Liver (tissue), 9 donors: ENCODE data around the gene BACH2. TPM values are rescaled to one million over a fixed set of nuclear protein-coding genes. Genes with fewer than 3 reads are reported as not detected.

Source experiments
- DNase-seq: peaks from one replicate; pipeline ENCODE4 v3.0.0-alpha.2; 2017; ENCODE audit warnings: low spot score
- H3K27ac ChIP-seq, 2 donors: one replicate each; pipeline ENCODE4 v1.7.0; 2013; ENCODE audit warnings: inconsistent platforms in 2 of 2, low read length in 2 of 2, control low read depth in 1 of 2, low read depth in 1 of 2, mild to moderate bottlenecking in 1 of 2
- H3K27me3 ChIP-seq, 4 donors: one replicate each; pipeline versions ENCODE4 v1.6.1 to v1.7.0; 2013; ENCODE audit warnings: low read length in 3 of 4, inconsistent platforms in 1 of 4, mild to moderate bottlenecking in 1 of 4, moderate library complexity in 1 of 4; ENCODE audit not compliant: control insufficient read depth in 4 of 4, insufficient read depth in 4 of 4
- H3K36me3 ChIP-seq, 4 donors: one replicate each; pipeline versions ENCODE4 v1.6.1 to v1.7.0; 2013; ENCODE audit warnings: low read length in 3 of 4, mild to moderate bottlenecking in 3 of 4, low read depth in 1 of 4, moderate library complexity in 1 of 4; ENCODE audit not compliant: control insufficient read depth in 4 of 4, insufficient read depth in 3 of 4
- H3K4me1 ChIP-seq, 4 donors: one replicate each; pipeline versions ENCODE4 v1.6.1 to v1.7.0; 2013; ENCODE audit warnings: low read length in 3 of 4, mild to moderate bottlenecking in 3 of 4, moderate library complexity in 1 of 4; ENCODE audit not compliant: control insufficient read depth in 4 of 4, insufficient read depth in 4 of 4
- H3K4me3 ChIP-seq, 3 donors: one replicate each; pipeline versions ENCODE4 v1.6.1 to v1.7.0; 2013; ENCODE audit warnings: low read length in 3 of 3, control low read depth in 1 of 3, low read depth in 1 of 3, mild to moderate bottlenecking in 1 of 3
- H3K9ac ChIP-seq, 2 donors: one replicate each; pipeline ENCODE4 v1.7.0; 2013; ENCODE audit warnings: low read length in 2 of 2, mild to moderate bottlenecking in 2 of 2, moderate library complexity in 2 of 2, control low read depth in 1 of 2, low read depth in 1 of 2
- H3K9me3 ChIP-seq, 4 donors: one replicate each; pipeline versions ENCODE4 v1.6.1 to v1.7.0; 2013; ENCODE audit warnings: low read length in 3 of 4; ENCODE audit not compliant: control insufficient read depth in 4 of 4
- EGR1 ChIP-seq, 2 donors: IDR thresholded peaks; 2 replicates each; pipeline ENCODE4 v1.6.1; 2016 to 2018; ENCODE audit warnings: antibody characterized with exemption in 2 of 2, low read depth in 2 of 2
- FOXA1 ChIP-seq: IDR thresholded peaks from 2 replicates; pipeline ENCODE4 v1.6.1; 2016; ENCODE audit warnings: antibody characterized with exemption
- FOXA2 ChIP-seq: IDR thresholded peaks from 2 replicates; pipeline ENCODE4 v1.6.1; 2016; ENCODE audit warnings: antibody characterized with exemption
- GABPA ChIP-seq, 2 donors: IDR thresholded peaks in 1 of 2; conservative IDR thresholded peaks in 1 of 2; 2 replicates each; pipeline ENCODE4 v1.6.1; 2016; ENCODE audit warnings: antibody characterized with exemption in 2 of 2, mild to moderate bottlenecking in 1 of 2, moderate library complexity in 1 of 2
- HNF4A ChIP-seq, 2 donors: conservative IDR thresholded peaks; 2 replicates each; pipeline ENCODE4 v1.6.1; 2016; ENCODE audit warnings: antibody characterized with exemption in 2 of 2, mild to moderate bottlenecking in 2 of 2
- JUND ChIP-seq, 2 donors: IDR thresholded peaks; 2 replicates each; pipeline ENCODE4 v1.6.1; 2016; ENCODE audit warnings: antibody characterized with exemption in 2 of 2
- NR2F2 ChIP-seq: IDR thresholded peaks from 2 replicates; pipeline ENCODE4 v1.6.1; 2016; ENCODE audit warnings: antibody characterized with exemption
- RAD21 ChIP-seq, 2 donors: IDR thresholded peaks; 2 replicates each; pipeline ENCODE4 v1.6.1; 2016; ENCODE audit warnings: antibody characterized with exemption in 2 of 2, mild to moderate bottlenecking in 2 of 2
- SP1 ChIP-seq: IDR thresholded peaks from 2 replicates; pipeline ENCODE4 v1.6.1; 2018; ENCODE audit warnings: antibody characterized with exemption, mild to moderate bottlenecking
- TAF1 ChIP-seq: conservative IDR thresholded peaks from 2 replicates; pipeline ENCODE4 v1.6.1; 2016; ENCODE audit warnings: antibody characterized with exemption, mild to moderate bottlenecking
- YY1 ChIP-seq: IDR thresholded peaks from 2 replicates; pipeline ENCODE4 v1.6.1; 2016; ENCODE audit warnings: antibody characterized with exemption, mild to moderate bottlenecking
- WGBS: extraction: QIAGEN DNeasy Blood & Tissue Kit; methylation state at CpG from one replicate; pipeline ENCODE4 v1.1.7; 2013; 5-methylcytosine and 5-hydroxymethylcytosine counted together
- polyA plus RNA-seq, 2 donors: library from polyadenylated mRNA; stranded (reverse) in 1 of 2; unstranded in 1 of 2; fragments of 200-250 nt in 1 of 2; fragments of >200 nt in 1 of 2; fragmentation: Nextera tagmentation in 1 of 2; extraction: Ambion mirVana in 1 of 2; gene quantifications; one replicate each; pipeline versions ENCODE4 v1.2.1 to v1.2.3, GENCODE V29; 2013 to 2015
- total RNA-seq, 2 donors: library from RNA; depleted of rRNA; stranded (reverse); fragments of >200 nt; gene quantifications; one replicate each; pipeline ENCODE4 v1.2.3, GENCODE V29; 2014
- TF ChIP-seq, protein P1 (sequence below): IDR thresholded peaks from 2 replicates; pipeline ENCODE4 v1.6.1; 2016; ENCODE audit warnings: antibody characterized with exemption, mild to moderate bottlenecking
- TF ChIP-seq, protein P2 (sequence below): IDR thresholded peaks from 2 replicates; pipeline ENCODE4 v1.6.1; 2016; ENCODE audit warnings: antibody characterized with exemption
- TF ChIP-seq, protein P3 (sequence below): fragments of 150-350 bp; IDR thresholded peaks from 2 replicates; pipeline ENCODE4 v1.5.1; 2017; ENCODE audit warnings: improper control_type of control experiment, low read depth, low read length; ENCODE audit not compliant: missing input control
- TF ChIP-seq, protein P4 (sequence below): IDR thresholded peaks from 2 replicates; pipeline ENCODE4 v1.6.1; 2016; ENCODE audit warnings: antibody characterized with exemption
- TF ChIP-seq, protein P5 (sequence below): IDR thresholded peaks from 2 replicates; pipeline ENCODE4 v1.6.1; 2016; ENCODE audit warnings: antibody characterized with exemption
- donor health status: healthy.
- donor health status: healthy.
- donor health status: healthy.
- donor health status: healthy.
- donor health status: healthy.

Gene BACH2
- total and polyA plus RNA-seq, 4 donors = 1.9 to 3.7 (median 1.9) TPM

DNA sequence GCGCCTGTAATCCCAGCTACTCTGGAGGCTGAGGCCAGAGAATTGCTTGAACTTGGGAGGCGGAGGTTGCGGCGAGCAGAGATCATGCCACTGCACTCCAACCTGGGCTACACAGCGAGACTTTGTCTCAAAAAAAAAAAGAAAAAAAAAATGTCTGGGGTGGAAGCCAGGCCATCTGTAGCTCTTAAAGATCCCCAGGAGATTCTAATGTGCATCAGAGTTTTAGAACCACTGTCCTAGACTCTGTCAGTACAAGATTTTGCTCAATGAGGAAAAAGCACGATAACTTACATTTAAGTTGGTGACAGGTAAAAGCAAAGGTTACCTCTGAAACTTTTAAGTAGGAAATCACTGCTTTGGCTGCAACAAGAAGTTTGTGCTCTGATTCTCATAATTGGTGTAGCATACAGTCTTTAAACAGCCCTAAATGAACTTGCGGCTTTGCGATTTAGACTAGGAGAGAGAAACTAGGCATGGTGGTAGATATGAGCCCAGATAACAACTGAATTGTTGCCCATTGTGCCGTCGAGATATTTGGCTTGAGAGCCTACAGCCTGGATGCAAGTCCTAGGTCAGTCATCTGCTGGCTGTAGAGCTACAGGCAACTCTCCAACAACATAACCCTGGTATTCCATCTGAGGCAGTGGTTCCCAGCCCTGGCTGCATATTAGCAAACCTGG is 67.2 kb downstream of the BACH2 start:
- no peak overlapping the region for H3K27ac ChIP-seq
- WGBS = 94% methylated on average over 10 of the region's 10 CpGs
- no peak for TF ChIP-seq NR2F2
- TF ChIP-seq, protein P1, sequence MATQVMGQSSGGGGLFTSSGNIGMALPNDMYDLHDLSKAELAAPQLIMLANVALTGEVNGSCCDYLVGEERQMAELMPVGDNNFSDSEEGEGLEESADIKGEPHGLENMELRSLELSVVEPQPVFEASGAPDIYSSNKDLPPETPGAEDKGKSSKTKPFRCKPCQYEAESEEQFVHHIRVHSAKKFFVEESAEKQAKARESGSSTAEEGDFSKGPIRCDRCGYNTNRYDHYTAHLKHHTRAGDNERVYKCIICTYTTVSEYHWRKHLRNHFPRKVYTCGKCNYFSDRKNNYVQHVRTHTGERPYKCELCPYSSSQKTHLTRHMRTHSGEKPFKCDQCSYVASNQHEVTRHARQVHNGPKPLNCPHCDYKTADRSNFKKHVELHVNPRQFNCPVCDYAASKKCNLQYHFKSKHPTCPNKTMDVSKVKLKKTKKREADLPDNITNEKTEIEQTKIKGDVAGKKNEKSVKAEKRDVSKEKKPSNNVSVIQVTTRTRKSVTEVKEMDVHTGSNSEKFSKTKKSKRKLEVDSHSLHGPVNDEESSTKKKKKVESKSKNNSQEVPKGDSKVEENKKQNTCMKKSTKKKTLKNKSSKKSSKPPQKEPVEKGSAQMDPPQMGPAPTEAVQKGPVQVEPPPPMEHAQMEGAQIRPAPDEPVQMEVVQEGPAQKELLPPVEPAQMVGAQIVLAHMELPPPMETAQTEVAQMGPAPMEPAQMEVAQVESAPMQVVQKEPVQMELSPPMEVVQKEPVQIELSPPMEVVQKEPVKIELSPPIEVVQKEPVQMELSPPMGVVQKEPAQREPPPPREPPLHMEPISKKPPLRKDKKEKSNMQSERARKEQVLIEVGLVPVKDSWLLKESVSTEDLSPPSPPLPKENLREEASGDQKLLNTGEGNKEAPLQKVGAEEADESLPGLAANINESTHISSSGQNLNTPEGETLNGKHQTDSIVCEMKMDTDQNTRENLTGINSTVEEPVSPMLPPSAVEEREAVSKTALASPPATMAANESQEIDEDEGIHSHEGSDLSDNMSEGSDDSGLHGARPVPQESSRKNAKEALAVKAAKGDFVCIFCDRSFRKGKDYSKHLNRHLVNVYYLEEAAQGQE = no peak
- TF ChIP-seq, protein P2, sequence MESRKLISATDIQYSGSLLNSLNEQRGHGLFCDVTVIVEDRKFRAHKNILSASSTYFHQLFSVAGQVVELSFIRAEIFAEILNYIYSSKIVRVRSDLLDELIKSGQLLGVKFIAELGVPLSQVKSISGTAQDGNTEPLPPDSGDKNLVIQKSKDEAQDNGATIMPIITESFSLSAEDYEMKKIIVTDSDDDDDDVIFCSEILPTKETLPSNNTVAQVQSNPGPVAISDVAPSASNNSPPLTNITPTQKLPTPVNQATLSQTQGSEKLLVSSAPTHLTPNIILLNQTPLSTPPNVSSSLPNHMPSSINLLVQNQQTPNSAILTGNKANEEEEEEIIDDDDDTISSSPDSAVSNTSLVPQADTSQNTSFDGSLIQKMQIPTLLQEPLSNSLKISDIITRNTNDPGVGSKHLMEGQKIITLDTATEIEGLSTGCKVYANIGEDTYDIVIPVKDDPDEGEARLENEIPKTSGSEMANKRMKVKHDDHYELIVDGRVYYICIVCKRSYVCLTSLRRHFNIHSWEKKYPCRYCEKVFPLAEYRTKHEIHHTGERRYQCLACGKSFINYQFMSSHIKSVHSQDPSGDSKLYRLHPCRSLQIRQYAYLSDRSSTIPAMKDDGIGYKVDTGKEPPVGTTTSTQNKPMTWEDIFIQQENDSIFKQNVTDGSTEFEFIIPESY = no peak
- TF ChIP-seq TAF1 = no peak
- TF ChIP-seq FOXA2 = no peak
- TF ChIP-seq RAD21 (IDR thresholded peaks at IDR 0.05) = no peak
- no peak for TF ChIP-seq JUND (IDR thresholded peaks at IDR 0.05)
- no peak for TF ChIP-seq GABPA (IDR thresholded peaks at IDR 0.05 in 1 of 2, conservative IDR thresholded peaks at IDR 0.05 in 1 of 2)
- TF ChIP-seq, protein P3, sequence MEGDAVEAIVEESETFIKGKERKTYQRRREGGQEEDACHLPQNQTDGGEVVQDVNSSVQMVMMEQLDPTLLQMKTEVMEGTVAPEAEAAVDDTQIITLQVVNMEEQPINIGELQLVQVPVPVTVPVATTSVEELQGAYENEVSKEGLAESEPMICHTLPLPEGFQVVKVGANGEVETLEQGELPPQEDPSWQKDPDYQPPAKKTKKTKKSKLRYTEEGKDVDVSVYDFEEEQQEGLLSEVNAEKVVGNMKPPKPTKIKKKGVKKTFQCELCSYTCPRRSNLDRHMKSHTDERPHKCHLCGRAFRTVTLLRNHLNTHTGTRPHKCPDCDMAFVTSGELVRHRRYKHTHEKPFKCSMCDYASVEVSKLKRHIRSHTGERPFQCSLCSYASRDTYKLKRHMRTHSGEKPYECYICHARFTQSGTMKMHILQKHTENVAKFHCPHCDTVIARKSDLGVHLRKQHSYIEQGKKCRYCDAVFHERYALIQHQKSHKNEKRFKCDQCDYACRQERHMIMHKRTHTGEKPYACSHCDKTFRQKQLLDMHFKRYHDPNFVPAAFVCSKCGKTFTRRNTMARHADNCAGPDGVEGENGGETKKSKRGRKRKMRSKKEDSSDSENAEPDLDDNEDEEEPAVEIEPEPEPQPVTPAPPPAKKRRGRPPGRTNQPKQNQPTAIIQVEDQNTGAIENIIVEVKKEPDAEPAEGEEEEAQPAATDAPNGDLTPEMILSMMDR = no peak
- TF ChIP-seq HNF4A (conservative IDR thresholded peaks at IDR 0.05) = no peak
- TF ChIP-seq FOXA1 = no peak
- TF ChIP-seq SP1 = no peak
- TF ChIP-seq YY1 = no peak
- TF ChIP-seq EGR1 (IDR thresholded peaks at IDR 0.05; ENCODE audit: low read depth in 2 of 2) = no peak
- TF ChIP-seq, protein P4, sequence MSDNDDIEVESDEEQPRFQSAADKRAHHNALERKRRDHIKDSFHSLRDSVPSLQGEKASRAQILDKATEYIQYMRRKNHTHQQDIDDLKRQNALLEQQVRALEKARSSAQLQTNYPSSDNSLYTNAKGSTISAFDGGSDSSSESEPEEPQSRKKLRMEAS = no peak
- TF ChIP-seq, protein P5, sequence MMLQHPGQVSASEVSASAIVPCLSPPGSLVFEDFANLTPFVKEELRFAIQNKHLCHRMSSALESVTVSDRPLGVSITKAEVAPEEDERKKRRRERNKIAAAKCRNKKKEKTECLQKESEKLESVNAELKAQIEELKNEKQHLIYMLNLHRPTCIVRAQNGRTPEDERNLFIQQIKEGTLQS = no peak

More for the DNA sequence above, 67.2 kb downstream of the BACH2 start:
- H3K9ac ChIP-seq = no peak overlapping the region
- no peak overlapping the region for H3K4me3 ChIP-seq
- no peaks in the 10 kb centered on the region for H3K9me3 ChIP-seq
- peaks cover 0 to 2% (median 0%) of the 10 kb centered on the region in 4 donors for H3K36me3 ChIP-seq
- DNase-seq = no peak
- H3K27me3 ChIP-seq = no peaks in the 10 kb centered on the region
- no peaks in the 10 kb centered on the region for H3K4me1 ChIP-seq
